ENCODE data around the gene FAM9C. TPM values are rescaled to one million over a fixed set of nuclear protein-coding genes. Genes with fewer than 3 reads are reported as not detected.

The FAM9C gene
- not detected in 2 replicates for total RNA-seq

GRCh38 chrX:13044441-13044840 lies at the start of gene FAM9C:
TSS of gene FAM9C (minus strand) at chrX:13044620. CDS start at chrX:13043789, 831 bp downstream.

Other genes starting within 250 kb of the FAM9C start
- gene TLR7, start 177.5 kb downstream of the FAM9C start, total RNA-seq, result not detected in 2 replicates
- gene TLR8, start 138.0 kb downstream of the FAM9C start, total RNA-seq, result not detected in 2 replicates
- gene TMSB4X, start 69.5 kb downstream of the FAM9C start, total RNA-seq, result 3,604 and 6,479 TPM in 2 replicates

Measured in cardiac atrium fibroblast (primary cell).